Measurements from ENCODE around the gene ZFAND3.
"Not testable (repeated sequence)": the region's sequence is repeated elsewhere in the genome, so short reads cannot be mapped to it uniquely, and the experiment has no call there.

The ZFAND3 gene

DNA sequence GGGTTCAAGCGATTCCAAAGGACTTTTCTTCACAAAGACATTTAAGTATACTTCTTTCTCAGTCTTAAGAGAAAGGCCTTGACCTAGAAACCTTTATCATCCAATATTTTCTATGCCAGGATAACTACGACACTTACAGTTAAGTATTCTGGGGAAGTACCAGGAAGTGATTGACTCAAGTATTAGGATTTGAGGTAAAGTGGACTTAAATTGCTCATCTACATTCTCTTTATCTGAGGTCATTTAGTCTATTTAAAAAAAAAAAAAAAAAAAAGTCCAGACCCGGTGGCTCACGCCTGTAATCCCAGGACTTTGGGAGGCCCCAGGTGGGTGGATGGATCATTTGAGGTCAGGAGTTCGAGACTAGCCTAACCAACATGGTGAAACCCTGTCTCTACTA, 114.7 kb downstream of the ZFAND3 start:
- no peaks in the 10 kb centered on the region for H3K9me3 Mint-ChIP-seq
- H3K4me3 Mint-ChIP-seq, result no peak overlapping the region
- H3K27me3 Mint-ChIP-seq, result no peaks in the 10 kb centered on the region
- H3K27ac Mint-ChIP-seq, result no peak overlapping the region
- H3K36me3 Mint-ChIP-seq (ENCODE audit: low read depth), result peaks cover 35% of the 10 kb centered on the region
- peaks cover 45% of the 10 kb centered on the region for H3K4me1 Mint-ChIP-seq (ENCODE audit: low read depth)

DNA sequence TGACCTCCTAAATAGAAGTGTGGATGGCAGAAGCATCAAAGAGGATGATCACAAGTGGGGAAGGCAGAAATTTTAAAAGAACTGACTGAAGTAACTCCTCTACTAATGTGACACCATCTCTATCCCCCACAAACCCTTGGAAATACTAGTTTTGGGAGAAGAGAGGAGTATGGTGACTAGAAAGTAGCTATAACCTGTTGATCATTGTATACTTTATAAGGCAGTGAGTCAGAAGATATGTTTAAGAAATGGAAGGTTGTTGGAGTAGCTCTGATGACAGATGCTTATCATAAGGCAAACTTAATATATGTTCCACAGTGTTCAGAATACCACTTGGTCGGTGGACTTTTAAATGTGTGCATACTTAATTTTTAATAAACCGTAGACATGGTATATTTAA, 116.6 kb downstream of the ZFAND3 start:
- Mint-ChIP-seq H3K27me3 (no peaks in the 10 kb centered on the region), H3K4me1 (ENCODE audit: low read depth) (peaks cover 47% of the 10 kb centered on the region), H3K27ac (peak overlapping the region; percentile 29), H3K4me3 (no peak overlapping the region), H3K36me3 (ENCODE audit: low read depth) (peaks cover 31% of the 10 kb centered on the region), H3K9me3 (no peaks in the 10 kb centered on the region)

DNA sequence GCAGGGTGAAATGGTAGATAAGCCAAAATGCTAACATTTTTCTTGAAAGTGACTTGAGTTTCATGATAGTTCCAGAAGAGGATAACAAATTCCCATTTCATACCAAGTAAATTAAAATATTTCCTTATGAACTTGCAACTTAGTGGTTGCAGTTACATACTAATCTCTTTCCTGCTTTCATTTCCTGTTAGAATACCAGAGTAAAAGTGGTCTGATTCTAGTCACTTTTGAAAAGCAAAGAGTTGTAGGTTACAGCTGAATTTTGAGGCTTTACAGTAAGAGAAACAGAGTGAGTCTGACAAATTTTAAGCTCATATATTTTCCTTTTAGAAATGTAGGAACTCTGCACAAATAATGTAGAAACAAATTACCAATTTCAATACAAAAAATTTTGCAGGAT, 117.4 kb downstream of the ZFAND3 start:
- Mint-ChIP-seq H3K27me3 (no peaks in the 10 kb centered on the region), H3K27ac (no peak overlapping the region), H3K4me1 (ENCODE audit: low read depth) (peaks cover 47% of the 10 kb centered on the region), H3K36me3 (ENCODE audit: low read depth) (peaks cover 25% of the 10 kb centered on the region), H3K9me3 (no peaks in the 10 kb centered on the region), H3K4me3 (peak overlapping the region; percentile 27)

DNA sequence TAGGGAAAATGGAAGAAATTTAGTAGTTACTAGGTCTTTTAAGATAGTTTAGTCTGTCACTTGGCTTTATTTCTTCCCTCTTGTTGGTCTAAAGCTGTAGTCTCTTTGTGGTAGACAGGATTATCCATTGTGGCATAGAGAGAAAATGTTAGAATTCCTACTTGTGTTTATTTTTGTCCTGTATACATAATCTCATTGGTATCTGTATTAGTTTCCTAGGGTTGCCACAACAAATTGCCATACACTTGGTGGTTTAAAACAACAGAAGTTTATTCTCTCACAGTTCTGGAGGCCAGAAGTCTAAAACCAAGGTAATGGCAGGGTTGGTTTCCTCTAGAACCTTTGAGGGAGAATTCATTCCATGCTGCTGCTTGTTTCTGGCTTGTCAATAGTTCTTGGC, 119.4 kb downstream of the ZFAND3 start:
- no peaks in the 10 kb centered on the region for H3K27me3 Mint-ChIP-seq
- no peaks in the 10 kb centered on the region for H3K9me3 Mint-ChIP-seq
- H3K27ac Mint-ChIP-seq, result no peak overlapping the region
- peaks cover 59% of the 10 kb centered on the region for H3K4me1 Mint-ChIP-seq (ENCODE audit: low read depth)
- peaks cover 15% of the 10 kb centered on the region for H3K36me3 Mint-ChIP-seq (ENCODE audit: low read depth)
- no peak overlapping the region for H3K4me3 Mint-ChIP-seq

DNA sequence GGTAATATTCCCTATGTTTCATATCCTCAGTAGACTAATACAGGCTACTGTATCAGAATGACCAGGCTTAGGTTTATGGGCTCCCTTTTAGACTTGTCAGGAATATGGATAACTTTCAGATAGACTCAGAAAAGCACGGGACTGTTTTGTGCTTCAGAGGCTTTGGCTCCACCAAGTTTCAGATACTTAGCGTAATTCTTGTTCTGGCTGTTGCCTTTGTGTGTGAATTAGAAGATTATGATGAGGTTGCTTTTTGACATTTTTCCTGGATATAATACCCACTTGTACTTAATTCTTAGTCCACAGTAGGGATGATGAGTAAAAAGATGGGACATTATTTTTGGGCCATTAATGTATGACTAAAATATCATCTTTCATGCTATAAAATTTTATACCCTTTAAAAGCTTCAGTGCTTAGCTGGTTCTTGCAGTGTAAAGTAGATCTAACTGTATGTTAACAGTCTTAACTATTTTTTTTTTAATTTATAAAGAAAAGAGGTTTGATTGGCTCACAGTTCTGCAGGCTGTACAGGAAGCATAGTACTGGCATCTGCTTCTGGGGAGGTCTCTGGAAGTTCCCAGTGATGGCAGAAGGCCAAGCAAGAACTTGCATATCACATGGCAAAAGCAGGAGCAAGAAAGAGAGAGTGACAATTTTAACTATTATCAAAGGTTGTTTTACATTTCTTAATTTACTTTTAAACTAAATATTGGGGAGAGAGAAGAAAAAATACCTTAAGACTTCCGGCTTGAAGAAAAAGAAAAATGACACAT, 120.7 kb downstream of the ZFAND3 start:
- H3K27me3 Mint-ChIP-seq, result no peaks in the 10 kb centered on the region
- H3K9me3 Mint-ChIP-seq, result no peaks in the 10 kb centered on the region
- peaks cover 10% of the 10 kb centered on the region for H3K36me3 Mint-ChIP-seq (ENCODE audit: low read depth)
- no peak overlapping the region for H3K27ac Mint-ChIP-seq
- no peak overlapping the region for H3K4me3 Mint-ChIP-seq
- H3K4me1 Mint-ChIP-seq (ENCODE audit: low read depth), result peaks cover 64% of the 10 kb centered on the region

DNA sequence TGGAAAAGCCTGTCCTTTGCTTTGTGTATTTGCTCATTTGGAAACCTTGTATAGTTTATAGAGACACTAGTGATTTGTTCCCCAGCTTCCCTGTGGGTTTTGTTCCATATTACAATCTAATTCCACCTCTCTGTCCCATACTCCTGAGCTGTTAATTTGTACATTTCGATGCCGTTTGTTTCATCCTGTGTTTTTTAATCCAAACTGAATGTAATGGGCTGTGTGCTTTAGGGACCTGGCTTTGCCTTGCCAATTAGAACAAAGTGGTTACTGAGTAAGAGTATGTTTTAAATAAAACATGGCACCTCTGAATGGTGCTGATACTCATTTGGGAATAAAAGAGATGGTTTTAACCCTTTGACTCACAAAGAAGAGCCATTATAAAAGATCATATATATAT, 122.3 kb downstream of the ZFAND3 start:
- no peak overlapping the region for H3K4me3 Mint-ChIP-seq
- H3K36me3 Mint-ChIP-seq (ENCODE audit: low read depth), result peaks cover 10% of the 10 kb centered on the region
- H3K27me3 Mint-ChIP-seq, result no peaks in the 10 kb centered on the region
- H3K4me1 Mint-ChIP-seq (ENCODE audit: low read depth), result peaks cover 67% of the 10 kb centered on the region
- no peaks in the 10 kb centered on the region for H3K9me3 Mint-ChIP-seq
- H3K27ac Mint-ChIP-seq, result no peak overlapping the region

DNA sequence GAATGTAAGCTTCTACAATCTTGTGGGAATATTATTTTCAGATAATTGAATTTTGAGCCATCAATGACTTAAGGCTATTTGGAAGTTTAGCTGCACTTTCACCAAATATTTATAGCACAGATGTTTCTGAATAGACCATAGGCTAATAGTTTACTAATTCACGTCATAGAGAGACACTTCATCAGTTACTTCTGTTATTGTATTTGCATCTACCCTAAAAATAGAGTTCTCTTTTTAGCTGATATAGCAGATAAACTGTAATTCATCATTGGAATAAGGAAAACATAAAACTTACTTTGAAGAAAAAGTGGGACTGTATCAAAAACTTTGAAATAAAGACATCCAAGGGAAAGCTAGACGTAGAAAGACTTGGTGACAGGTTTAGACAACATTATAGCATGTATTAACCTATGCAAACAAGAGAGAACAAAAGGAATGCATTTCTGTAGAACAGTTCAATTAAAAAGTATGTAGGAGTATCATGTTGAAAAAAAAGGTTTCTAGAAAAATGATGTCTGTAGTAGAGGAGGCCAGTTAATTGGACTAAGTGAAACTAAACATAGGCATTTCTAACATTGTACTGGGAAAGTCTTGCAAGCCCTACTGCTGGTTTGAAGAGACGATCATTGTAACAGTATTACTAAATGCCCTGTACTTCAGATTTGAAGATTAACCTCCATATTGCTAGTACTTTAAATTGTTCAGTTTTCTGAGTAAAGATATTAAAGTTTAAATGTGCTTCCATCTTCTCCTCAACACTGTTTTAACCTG, 123.3 kb downstream of the ZFAND3 start:
- H3K9me3 Mint-ChIP-seq, result no peaks in the 10 kb centered on the region
- no peak overlapping the region for H3K27ac Mint-ChIP-seq
- peaks cover 6% of the 10 kb centered on the region for H3K36me3 Mint-ChIP-seq (ENCODE audit: low read depth)
- H3K27me3 Mint-ChIP-seq, result no peaks in the 10 kb centered on the region
- H3K4me1 Mint-ChIP-seq (ENCODE audit: low read depth), result peaks cover 67% of the 10 kb centered on the region
- H3K4me3 Mint-ChIP-seq, result no peak overlapping the region

DNA sequence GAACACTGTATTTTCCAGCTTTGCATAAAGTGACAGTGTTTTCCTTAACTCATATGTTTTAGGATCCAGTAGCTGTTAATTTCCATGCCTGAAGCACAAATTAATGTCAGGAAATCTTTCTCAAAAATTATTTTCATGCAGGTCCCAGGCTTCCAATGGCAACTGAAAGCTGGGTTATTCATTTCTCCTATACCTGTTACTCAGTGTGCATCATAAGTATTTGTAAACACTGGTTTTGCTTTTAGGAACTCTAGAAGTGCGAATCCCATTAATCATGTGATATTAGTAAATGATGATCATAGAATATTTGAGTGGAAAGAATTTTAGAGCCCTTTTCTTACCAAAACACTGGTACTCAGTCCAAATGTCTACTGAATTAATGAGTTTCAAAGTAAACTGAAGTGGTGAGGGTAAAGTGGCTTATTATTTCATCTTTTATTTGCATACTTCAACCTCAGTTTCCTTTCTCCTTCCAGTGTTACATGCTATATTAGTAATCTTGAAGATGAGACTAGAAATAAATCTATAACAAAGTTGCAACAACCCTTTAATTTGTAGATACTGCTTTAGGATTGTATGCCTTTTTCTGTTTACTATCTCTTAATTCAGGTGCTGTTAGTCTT, 124.0 kb downstream of the ZFAND3 start:
- peaks cover 64% of the 10 kb centered on the region for H3K4me1 Mint-ChIP-seq (ENCODE audit: low read depth)

DNA sequence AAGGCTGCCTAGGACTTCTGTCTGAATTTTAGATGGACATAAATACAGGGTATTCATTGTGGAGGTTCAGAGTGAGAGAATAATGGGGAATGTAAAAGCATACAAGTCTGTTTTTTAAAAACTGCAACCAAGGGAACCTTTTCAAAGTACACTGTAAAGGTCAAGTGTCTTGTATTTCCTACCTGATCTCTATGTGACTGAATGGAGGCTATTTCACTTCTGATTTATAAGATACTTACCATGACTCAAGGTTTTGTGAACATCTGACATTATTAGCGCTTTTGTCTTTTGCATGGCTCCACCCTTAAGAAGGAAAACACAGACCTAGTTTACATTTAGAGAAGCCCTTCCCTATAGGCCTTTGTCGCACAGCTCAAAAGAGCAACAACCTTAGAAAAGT, 126.5 kb downstream of the ZFAND3 start:
- Mint-ChIP-seq H3K4me1 (ENCODE audit: low read depth) (peaks cover 77% of the 10 kb centered on the region), H3K4me3 (no peak overlapping the region), H3K9me3 (no peaks in the 10 kb centered on the region), H3K27me3 (no peaks in the 10 kb centered on the region), H3K27ac (peak overlapping the region; percentile 28), H3K36me3 (ENCODE audit: low read depth) (peaks cover 13% of the 10 kb centered on the region)

More for the DNA sequence above, 124.0 kb downstream of the ZFAND3 start:
- no peaks in the 10 kb centered on the region for H3K27me3 Mint-ChIP-seq
- H3K36me3 Mint-ChIP-seq (ENCODE audit: low read depth), result peaks cover 8% of the 10 kb centered on the region
- no peaks in the 10 kb centered on the region for H3K9me3 Mint-ChIP-seq
- no peak overlapping the region for H3K4me3 Mint-ChIP-seq
- no peak overlapping the region for H3K27ac Mint-ChIP-seq

DNA sequence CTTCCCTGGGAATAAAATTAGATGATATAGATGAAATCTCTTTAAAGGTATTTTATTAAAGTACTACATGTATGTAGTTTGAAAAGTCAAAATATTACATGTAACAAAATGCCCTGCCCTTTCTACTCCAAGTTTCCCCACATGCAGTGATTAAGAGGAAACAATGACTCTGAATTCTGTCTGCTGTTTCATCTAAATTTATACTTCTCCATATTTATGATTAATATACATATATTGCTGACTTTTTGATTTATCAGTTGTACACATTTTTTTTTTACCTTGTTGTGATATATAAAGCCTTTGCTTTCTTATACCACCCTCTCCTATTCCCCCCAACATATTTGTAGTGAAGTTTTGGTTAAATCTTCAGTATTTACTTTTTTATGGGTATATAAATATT, 127.9 kb downstream of the ZFAND3 start:
- H3K27me3 Mint-ChIP-seq, result no peaks in the 10 kb centered on the region
- H3K4me1 Mint-ChIP-seq (ENCODE audit: low read depth), result peaks cover 90% of the 10 kb centered on the region
- H3K9me3 Mint-ChIP-seq, result no peaks in the 10 kb centered on the region
- no peak overlapping the region for H3K27ac Mint-ChIP-seq
- H3K36me3 Mint-ChIP-seq (ENCODE audit: low read depth), result peaks cover 13% of the 10 kb centered on the region
- H3K4me3 Mint-ChIP-seq, result no peak overlapping the region

DNA sequence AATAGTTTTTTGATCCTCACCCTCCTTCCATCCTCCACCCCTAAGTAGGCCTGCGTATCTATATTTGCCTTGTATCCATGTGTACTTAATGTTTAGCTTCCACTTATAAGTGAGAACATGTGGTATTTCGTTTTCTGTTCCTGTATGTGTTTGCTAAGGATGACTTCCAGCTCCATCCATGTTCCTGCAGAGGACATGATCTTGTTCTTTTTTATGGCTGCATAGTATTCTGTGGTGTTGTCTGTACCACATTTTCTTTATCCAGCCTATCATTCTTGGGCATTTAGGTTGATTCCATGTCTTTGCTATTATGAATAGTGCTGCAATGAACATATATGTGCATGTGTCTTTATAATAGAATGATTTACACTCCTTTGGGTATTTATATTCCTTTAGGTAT, 129.1 kb downstream of the ZFAND3 start:
- peaks cover 86% of the 10 kb centered on the region for H3K4me1 Mint-ChIP-seq (ENCODE audit: low read depth)

DNA sequence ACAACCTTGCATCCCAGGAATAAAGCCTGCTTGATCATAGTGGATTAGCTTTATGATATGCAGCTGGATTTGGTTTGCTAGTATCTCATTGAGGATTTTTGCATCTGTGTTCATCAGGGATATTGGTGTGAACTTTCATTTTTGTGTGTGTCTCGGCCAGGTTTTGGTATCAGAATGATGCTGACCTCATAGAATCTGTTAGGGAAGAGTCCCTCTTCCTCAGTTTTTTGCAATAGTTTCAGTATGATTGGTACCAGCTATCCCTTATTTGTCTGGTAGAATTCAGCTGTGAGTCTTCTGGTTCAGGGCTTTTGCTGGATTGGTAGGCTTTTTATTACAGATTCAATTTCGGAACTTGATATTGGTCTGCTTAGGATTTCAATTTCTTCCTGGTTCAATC, 132.5 kb downstream of the ZFAND3 start:
- Mint-ChIP-seq H3K4me3 (no peak overlapping the region), H3K27ac (peak overlapping the region; percentile 42)

More for the DNA sequence above, 129.1 kb downstream of the ZFAND3 start:
- not testable (repeated sequence) for H3K27me3 Mint-ChIP-seq, H3K4me3 Mint-ChIP-seq, H3K27ac Mint-ChIP-seq, H3K9me3 Mint-ChIP-seq
- peaks cover 13% of the 10 kb centered on the region for H3K36me3 Mint-ChIP-seq (ENCODE audit: low read depth)

DNA sequence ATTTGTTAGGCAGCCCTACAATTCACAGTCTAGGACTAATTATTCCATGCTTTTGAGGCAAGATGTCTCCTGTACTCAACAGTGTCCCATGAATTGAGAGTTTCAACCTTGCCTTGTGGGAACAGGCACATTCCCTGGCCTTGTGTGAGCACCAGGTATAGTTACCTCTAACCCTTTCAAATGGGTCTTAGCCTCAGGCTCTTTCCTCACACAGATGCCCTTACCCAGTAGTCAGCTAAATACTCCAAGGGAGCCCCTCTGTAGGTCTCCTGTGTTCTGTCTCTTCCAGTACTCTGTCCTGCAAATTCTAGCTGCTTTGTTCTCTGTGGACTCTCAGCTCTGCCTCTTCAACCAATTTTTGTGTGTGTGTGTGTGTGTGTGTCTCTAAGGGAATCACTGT, 135.3 kb downstream of the ZFAND3 start:
- Mint-ChIP-seq H3K27me3 (no peaks in the 10 kb centered on the region), H3K36me3 (ENCODE audit: low read depth) (peaks cover 10% of the 10 kb centered on the region), H3K9me3 (no peaks in the 10 kb centered on the region), H3K4me1 (ENCODE audit: low read depth) (peaks cover 44% of the 10 kb centered on the region), H3K27ac (no peak overlapping the region), H3K4me3 (no peak overlapping the region)

More for the DNA sequence above, 132.5 kb downstream of the ZFAND3 start:
- Mint-ChIP-seq H3K36me3 (ENCODE audit: low read depth) (peaks cover 13% of the 10 kb centered on the region), H3K4me1 (ENCODE audit: low read depth) (peaks cover 56% of the 10 kb centered on the region), H3K9me3 (no peaks in the 10 kb centered on the region), H3K27me3 (no peaks in the 10 kb centered on the region)

DNA sequence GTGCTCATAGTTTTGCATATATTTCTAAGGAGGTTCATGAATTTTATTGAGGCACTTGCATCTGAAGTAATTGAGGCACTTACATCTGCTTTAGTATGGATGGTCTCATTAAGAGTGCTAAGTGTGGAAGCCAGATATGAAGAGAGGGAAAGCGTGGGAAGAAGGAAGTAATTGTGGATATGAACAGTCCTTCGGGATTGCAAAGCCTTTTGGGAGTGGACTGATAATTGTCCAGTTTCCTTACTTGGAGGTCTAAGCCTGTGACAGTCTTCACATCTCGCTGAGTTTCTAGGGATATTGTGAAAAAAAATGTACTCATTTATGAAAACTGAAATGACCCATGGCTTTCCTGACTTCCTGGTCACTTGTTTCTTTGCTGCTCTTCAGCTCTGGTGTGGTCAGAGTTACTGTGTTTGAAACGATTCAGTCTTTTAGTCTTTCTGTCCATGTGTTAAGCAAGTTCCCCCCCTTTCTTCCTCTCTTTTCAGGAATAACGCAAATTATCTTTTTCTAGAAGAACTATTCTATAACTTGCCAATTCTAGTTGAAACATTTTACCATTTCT, 137.3 kb downstream of the ZFAND3 start:
- H3K27ac Mint-ChIP-seq, result no peak overlapping the region
- H3K4me3 Mint-ChIP-seq, result no peak overlapping the region
- peaks cover 46% of the 10 kb centered on the region for H3K4me1 Mint-ChIP-seq (ENCODE audit: low read depth)
- H3K36me3 Mint-ChIP-seq (ENCODE audit: low read depth), result peaks cover 10% of the 10 kb centered on the region
- H3K9me3 Mint-ChIP-seq, result no peaks in the 10 kb centered on the region
- no peaks in the 10 kb centered on the region for H3K27me3 Mint-ChIP-seq

DNA sequence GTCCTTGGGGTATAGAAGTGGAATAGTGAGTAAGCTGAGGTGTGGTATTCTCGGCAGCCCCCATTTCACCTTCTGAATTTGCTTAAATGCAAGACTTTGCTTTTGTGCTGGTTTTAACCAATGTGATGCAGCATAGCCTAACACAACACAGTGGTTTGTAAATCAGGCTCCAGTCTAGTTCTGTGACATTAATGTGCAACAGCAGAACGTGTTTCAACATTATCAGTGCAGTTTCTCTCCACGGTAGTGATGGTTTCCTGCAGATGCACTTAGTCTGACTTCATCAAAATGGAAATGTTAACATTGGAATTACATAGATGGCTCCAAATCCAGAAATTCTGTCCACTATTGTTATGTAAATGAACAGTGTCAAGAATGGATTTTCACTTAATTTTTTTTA, 139.5 kb downstream of the ZFAND3 start:
- H3K4me1 Mint-ChIP-seq (ENCODE audit: low read depth), result peaks cover 55% of the 10 kb centered on the region
- H3K27me3 Mint-ChIP-seq, result no peaks in the 10 kb centered on the region
- no peak overlapping the region for H3K27ac Mint-ChIP-seq
- H3K36me3 Mint-ChIP-seq (ENCODE audit: low read depth), result peaks cover 30% of the 10 kb centered on the region
- H3K9me3 Mint-ChIP-seq, result peaks cover 4% of the 10 kb centered on the region
- no peak overlapping the region for H3K4me3 Mint-ChIP-seq

Measured in stimulated activated naive CD8-positive, alpha-beta T cell treated with anti-CD3 and anti-CD28 coated beads, Interleukin-15, Interleukin-2, amounts not matched to agents 100 ng/mL and 50 ng/mL, for 24 hours (primary cell).